Measurements from ENCODE around the gene CCNYL1.

DNA sequence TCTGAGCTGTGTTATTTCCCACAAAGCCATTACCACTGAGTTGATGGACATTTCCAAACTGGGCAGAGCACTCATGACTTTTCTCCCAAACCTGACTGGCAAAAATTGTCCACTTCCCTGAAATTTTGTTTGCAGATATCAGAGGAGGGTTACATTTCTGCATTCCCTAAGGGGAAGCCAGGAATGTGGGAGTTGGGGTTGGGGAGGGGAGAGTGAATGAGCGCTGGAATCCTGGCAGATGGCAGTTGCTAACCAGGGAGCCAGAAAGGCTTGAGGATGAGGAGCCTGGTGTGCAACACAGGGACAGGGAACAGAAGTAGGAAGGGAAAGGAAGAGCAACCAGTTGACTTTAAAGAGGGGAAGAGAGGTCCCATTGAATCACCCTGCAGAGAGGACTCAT is 14.0 kb upstream of the CCNYL1 start:
- TF ChIP-seq EZH2phosphoT487 (IDR thresholded peaks at IDR 0.05; ENCODE audit: low read depth, severe bottlenecking, unreplicated experiment) = no peak
- TF ChIP-seq, protein P1, sequence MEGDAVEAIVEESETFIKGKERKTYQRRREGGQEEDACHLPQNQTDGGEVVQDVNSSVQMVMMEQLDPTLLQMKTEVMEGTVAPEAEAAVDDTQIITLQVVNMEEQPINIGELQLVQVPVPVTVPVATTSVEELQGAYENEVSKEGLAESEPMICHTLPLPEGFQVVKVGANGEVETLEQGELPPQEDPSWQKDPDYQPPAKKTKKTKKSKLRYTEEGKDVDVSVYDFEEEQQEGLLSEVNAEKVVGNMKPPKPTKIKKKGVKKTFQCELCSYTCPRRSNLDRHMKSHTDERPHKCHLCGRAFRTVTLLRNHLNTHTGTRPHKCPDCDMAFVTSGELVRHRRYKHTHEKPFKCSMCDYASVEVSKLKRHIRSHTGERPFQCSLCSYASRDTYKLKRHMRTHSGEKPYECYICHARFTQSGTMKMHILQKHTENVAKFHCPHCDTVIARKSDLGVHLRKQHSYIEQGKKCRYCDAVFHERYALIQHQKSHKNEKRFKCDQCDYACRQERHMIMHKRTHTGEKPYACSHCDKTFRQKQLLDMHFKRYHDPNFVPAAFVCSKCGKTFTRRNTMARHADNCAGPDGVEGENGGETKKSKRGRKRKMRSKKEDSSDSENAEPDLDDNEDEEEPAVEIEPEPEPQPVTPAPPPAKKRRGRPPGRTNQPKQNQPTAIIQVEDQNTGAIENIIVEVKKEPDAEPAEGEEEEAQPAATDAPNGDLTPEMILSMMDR (IDR thresholded peaks at IDR 0.05; ENCODE audit: poor library complexity) = no peak
